BE2C (cell line): ENCODE data around the gene RET.

Experiments
- DNase-seq: peaks from one replicate; pipeline ENCODE4 v3.0.0-alpha.2; 2020
- H3K27me3 ChIP-seq: fragments of 250-450 bp; sonication (Bioruptor Pico); 2 replicates; pipeline ENCODE4 v1.5.1; 2020; ENCODE audit warnings: mild to moderate bottlenecking
- H3K36me3 ChIP-seq: fragments of 250-450 bp; sonication (Bioruptor Pico); 2 replicates; pipeline ENCODE4 v1.5.1; 2020; ENCODE audit warnings: mild to moderate bottlenecking
- H3K4me1 ChIP-seq: fragments of 250-450 bp; sonication (Bioruptor Pico); 2 replicates; pipeline ENCODE4 v1.5.1; 2020
- H3K4me3 ChIP-seq: 2 replicates; pipeline ENCODE4 v1.5.1; 2011; ENCODE audit warnings: low read depth, low read length
- H3K9me3 ChIP-seq: fragments of 250-450 bp; sonication (Bioruptor Pico); 2 replicates; pipeline ENCODE4 v1.5.1; 2020
- TF ChIP-seq, protein P1 (sequence below): IDR thresholded peaks from 2 replicates; pipeline ENCODE4 v1.5.1; 2012; ENCODE audit warnings: mild to moderate bottlenecking, low read depth, low read length

Gene RET

DNA sequence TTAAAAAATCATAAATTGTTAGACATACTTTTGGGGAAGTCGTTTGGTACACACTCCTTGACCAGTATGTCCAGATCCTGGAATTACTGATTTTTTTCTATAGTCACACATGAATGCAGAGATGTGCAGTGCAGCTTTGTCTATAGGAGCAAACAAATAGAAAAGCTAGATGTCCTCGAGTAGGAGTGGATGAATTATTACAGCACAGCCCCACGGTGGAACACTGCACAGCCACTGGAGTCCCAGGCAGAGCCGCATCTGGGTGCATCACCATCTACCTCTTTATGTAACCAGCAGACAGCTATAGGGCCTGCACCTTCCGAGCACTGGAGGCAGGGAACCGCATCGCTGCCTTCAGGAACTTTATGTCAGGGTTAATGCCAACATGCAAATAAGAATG lies 17.0 kb upstream of the RET start:
- Histone ChIP-seq H3K4me3 (no peak overlapping the region), H3K36me3 (no peaks in the 10 kb centered on the region), H3K4me1 (peaks cover 60% of the 10 kb centered on the region), H3K27me3 (no peaks in the 10 kb centered on the region), H3K9me3 (no peaks in the 10 kb centered on the region)
- TF ChIP-seq, protein P1, sequence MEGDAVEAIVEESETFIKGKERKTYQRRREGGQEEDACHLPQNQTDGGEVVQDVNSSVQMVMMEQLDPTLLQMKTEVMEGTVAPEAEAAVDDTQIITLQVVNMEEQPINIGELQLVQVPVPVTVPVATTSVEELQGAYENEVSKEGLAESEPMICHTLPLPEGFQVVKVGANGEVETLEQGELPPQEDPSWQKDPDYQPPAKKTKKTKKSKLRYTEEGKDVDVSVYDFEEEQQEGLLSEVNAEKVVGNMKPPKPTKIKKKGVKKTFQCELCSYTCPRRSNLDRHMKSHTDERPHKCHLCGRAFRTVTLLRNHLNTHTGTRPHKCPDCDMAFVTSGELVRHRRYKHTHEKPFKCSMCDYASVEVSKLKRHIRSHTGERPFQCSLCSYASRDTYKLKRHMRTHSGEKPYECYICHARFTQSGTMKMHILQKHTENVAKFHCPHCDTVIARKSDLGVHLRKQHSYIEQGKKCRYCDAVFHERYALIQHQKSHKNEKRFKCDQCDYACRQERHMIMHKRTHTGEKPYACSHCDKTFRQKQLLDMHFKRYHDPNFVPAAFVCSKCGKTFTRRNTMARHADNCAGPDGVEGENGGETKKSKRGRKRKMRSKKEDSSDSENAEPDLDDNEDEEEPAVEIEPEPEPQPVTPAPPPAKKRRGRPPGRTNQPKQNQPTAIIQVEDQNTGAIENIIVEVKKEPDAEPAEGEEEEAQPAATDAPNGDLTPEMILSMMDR: no peak
- no peak for DNase-seq

GRCh38 chr10:43060291-43060690 lies 16.6 kb upstream of the RET start:
- peak; percentile 84 for DNase-seq
- H3K9me3 ChIP-seq: no peaks in the 10 kb centered on the region
- TF ChIP-seq, protein P1: no peak
- H3K27me3 ChIP-seq: no peaks in the 10 kb centered on the region
- no peak overlapping the region for H3K4me3 ChIP-seq
- H3K4me1 ChIP-seq: peaks cover 60% of the 10 kb centered on the region
- no peaks in the 10 kb centered on the region for H3K36me3 ChIP-seq

GRCh38 chr10:43061331-43061730 lies 15.5 kb upstream of the RET start:
- no peaks in the 10 kb centered on the region for H3K36me3 ChIP-seq
- no peak overlapping the region for H3K4me3 ChIP-seq
- no peak for DNase-seq
- H3K9me3 ChIP-seq: no peaks in the 10 kb centered on the region
- TF ChIP-seq, protein P1: no peak
- H3K27me3 ChIP-seq: no peaks in the 10 kb centered on the region
- peaks cover 54% of the 10 kb centered on the region for H3K4me1 ChIP-seq

GRCh38 chr10:43061760-43062159 lies 15.1 kb upstream of the RET start:
- Histone ChIP-seq H3K4me1 (peaks cover 50% of the 10 kb centered on the region), H3K36me3 (no peaks in the 10 kb centered on the region), H3K27me3 (no peaks in the 10 kb centered on the region), H3K4me3 (no peak overlapping the region), H3K9me3 (no peaks in the 10 kb centered on the region)
- TF ChIP-seq, protein P1: no peak
- DNase-seq: no peak

GRCh38 chr10:43062402-43063160 lies 14.3 kb upstream of the RET start:
- Histone ChIP-seq H3K27me3 (no peaks in the 10 kb centered on the region), H3K36me3 (no peaks in the 10 kb centered on the region), H3K4me3 (no peak overlapping the region), H3K9me3 (no peaks in the 10 kb centered on the region), H3K4me1 (peaks cover 49% of the 10 kb centered on the region)
- DNase-seq: no peak
- TF ChIP-seq, protein P1: no peak

DNA sequence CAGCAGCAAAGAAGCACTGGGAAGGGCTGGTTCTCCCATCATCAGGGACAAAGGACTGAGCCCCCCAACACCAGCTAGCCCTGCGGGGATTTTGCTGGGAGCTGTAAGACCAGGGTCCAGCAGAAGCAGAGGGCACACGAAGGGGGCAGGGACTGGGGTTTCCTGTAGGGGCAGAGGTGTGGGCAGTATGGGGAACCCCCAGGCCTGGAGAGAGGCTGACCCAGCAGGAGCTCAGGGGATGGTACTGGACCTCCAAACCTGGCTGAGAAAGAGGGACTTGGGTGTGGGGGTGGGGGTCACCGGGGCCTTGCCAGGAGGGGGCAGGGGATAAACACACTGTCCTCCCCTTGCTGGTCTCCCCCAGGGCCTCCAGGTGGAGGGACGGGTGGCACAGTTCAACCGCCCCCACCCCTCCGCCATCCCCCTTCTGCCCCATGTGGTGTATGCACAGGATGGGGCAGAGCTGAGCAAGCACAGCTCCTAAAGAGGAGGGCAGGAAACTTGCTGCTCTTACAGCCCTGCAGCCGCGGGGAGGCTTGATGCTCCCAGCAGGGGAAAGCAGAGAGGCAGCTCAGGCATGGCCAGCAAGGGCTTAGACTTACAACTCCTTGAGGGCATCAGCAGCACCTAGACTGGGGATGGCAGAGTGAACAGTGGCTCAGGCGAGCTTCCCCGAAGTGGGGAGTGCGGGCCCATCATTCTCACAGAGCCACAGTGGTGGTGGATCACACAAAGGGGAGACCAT lies 12.4 kb upstream of the RET start:
- Histone ChIP-seq H3K9me3 (no peaks in the 10 kb centered on the region), H3K36me3 (no peaks in the 10 kb centered on the region), H3K4me1 (peaks cover 48% of the 10 kb centered on the region), H3K27me3 (no peaks in the 10 kb centered on the region), H3K4me3 (no peak overlapping the region)
- TF ChIP-seq, protein P1: no peak
- no peak for DNase-seq
